Measurements from ENCODE around the gene TUT4.
A peak's percentile ranks its signal among the peaks of the same experiment; 100 is the strongest.

Gene TUT4

GRCh38 chr1:52593495-52593894 lies 40.6 kb upstream of the TUT4 start:
- TF ChIP-seq EZH2phosphoT487 (conservative IDR thresholded peaks at IDR 0.05; ENCODE audit: low read length) (no peak), CTCF (IDR thresholded peaks at IDR 0.05; ENCODE audit: insufficient read depth, low read length, poor library complexity, severe bottlenecking) (no peak)
- Histone ChIP-seq H3K4me3 (ENCODE audit: insufficient read depth, low read length, poor library complexity, severe bottlenecking) (peak overlapping the region; percentile 25), H3K36me3 (ENCODE audit: low read length) (no peaks in the 10 kb centered on the region)

DNA sequence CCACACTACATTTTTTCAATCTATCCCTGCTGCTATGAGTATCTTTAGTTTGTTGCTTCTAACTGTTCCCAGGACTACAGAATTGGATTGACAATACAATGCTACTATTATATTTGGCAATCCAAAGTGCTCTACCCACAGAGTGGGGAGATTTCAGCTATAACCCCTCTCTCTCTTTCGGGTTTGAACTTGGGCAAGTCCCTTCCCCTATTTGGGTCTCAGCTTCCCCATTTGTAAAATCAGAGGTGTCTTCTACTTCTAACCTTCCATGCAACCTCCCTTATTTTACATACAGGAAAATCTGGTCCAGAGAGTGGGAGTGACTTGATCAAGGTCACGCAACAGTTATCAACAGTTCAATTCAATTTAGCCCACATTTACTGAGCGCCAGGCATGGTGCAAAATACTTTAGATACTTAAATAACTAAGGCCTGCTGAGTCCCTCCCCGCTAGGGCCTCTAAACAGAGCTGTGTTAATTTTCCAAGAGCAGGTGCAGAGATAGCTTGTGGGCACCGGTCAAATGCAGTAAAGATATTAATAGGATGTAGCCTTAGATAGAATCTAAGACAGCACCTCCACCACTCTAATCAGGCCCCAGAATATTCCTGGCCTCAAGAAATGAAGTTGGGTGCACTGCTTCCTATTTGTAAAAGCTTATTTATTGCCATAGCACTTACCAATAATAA lies 39.9 kb upstream of the TUT4 start:
- H3K4me2 ChIP-seq (ENCODE audit: low read depth, low read length, poor library complexity, severe bottlenecking): peak overlapping the region; percentile 79
- H2AFZ ChIP-seq (ENCODE audit: low read depth, low read length, severe bottlenecking): no peak overlapping the region
- peaks cover 15% of the 10 kb centered on the region for H3F3A ChIP-seq (ENCODE audit: insufficient read depth)
- peak overlapping the region; percentile 25 for H3K4me3 ChIP-seq (ENCODE audit: insufficient read depth, low read length, poor library complexity, severe bottlenecking)
- no peaks in the 10 kb centered on the region for H3K9me2 ChIP-seq (replicated peaks; ENCODE audit: insufficient read depth, low read length)
- H3K9ac ChIP-seq (ENCODE audit: low read length): peak overlapping the region; percentile 28
- H3K9me3 ChIP-seq (ENCODE audit: insufficient read depth, low read length): no peaks in the 10 kb centered on the region
- peak overlapping the region; percentile 91 for H3K27ac ChIP-seq (ENCODE audit: low read depth, low read length)
- H3K27me3 ChIP-seq (ENCODE audit: low read length): no peaks in the 10 kb centered on the region
- TF ChIP-seq CTCF (IDR thresholded peaks at IDR 0.05; ENCODE audit: insufficient read depth, low read length, poor library complexity, severe bottlenecking) (no peak), EZH2phosphoT487 (conservative IDR thresholded peaks at IDR 0.05; ENCODE audit: low read length) (no peak)
- no peaks in the 10 kb centered on the region for H3K79me2 ChIP-seq (ENCODE audit: insufficient read depth, low read length)
- H3K36me3 ChIP-seq (ENCODE audit: low read length): no peaks in the 10 kb centered on the region
- no peaks in the 10 kb centered on the region for H4K20me1 ChIP-seq (ENCODE audit: low read depth, low read length)

More at GRCh38 chr1:52593495-52593894, 40.6 kb upstream of the TUT4 start:
- no peaks in the 10 kb centered on the region for H4K20me1 ChIP-seq (ENCODE audit: low read depth, low read length)
- peak overlapping the region; percentile 28 for H3K9ac ChIP-seq (ENCODE audit: low read length)
- H3K79me2 ChIP-seq (ENCODE audit: insufficient read depth, low read length): no peaks in the 10 kb centered on the region
- H3K27me3 ChIP-seq (ENCODE audit: low read length): no peaks in the 10 kb centered on the region
- H3K9me2 ChIP-seq (replicated peaks; ENCODE audit: insufficient read depth, low read length): no peaks in the 10 kb centered on the region
- peaks cover 15% of the 10 kb centered on the region for H3F3A ChIP-seq (ENCODE audit: insufficient read depth)
- H3K4me2 ChIP-seq (ENCODE audit: low read depth, low read length, poor library complexity, severe bottlenecking): peak overlapping the region; percentile 79
- H2AFZ ChIP-seq (ENCODE audit: low read depth, low read length, severe bottlenecking): no peak overlapping the region
- no peaks in the 10 kb centered on the region for H3K9me3 ChIP-seq (ENCODE audit: insufficient read depth, low read length)
- peak overlapping the region; percentile 91 for H3K27ac ChIP-seq (ENCODE audit: low read depth, low read length)

- Histone ChIP-seq H2AFZ (ENCODE audit: low read depth, low read length, severe bottlenecking) (no peak overlapping the region), H3K79me2 (ENCODE audit: insufficient read depth, low read length) (no peaks in the 10 kb centered on the region), H3K9ac (ENCODE audit: low read length) (no peak overlapping the region), H3K9me2 (replicated peaks; ENCODE audit: insufficient read depth, low read length) (no peaks in the 10 kb centered on the region), H4K20me1 (ENCODE audit: low read depth, low read length) (no peaks in the 10 kb centered on the region), H3F3A (ENCODE audit: insufficient read depth) (peaks cover 15% of the 10 kb centered on the region), H3K9me3 (ENCODE audit: insufficient read depth, low read length) (no peaks in the 10 kb centered on the region), H3K36me3 (ENCODE audit: low read length) (no peaks in the 10 kb centered on the region), H3K4me2 (ENCODE audit: low read depth, low read length, poor library complexity, severe bottlenecking) (no peak overlapping the region), H3K27ac (ENCODE audit: low read depth, low read length) (no peak overlapping the region), H3K27me3 (ENCODE audit: low read length) (no peaks in the 10 kb centered on the region), H3K4me3 (ENCODE audit: insufficient read depth, low read length, poor library complexity, severe bottlenecking) (no peak overlapping the region)
- TF ChIP-seq CTCF (IDR thresholded peaks at IDR 0.05; ENCODE audit: insufficient read depth, low read length, poor library complexity, severe bottlenecking): no peak
- no peak for TF ChIP-seq EZH2phosphoT487 (conservative IDR thresholded peaks at IDR 0.05; ENCODE audit: low read length)
These were observed 37.4 kb upstream of the TUT4 start for GRCh38 chr1:52590266-52590665.

Data from SU-DHL-6 (cell line).